Upper lobe of left lung (tissue), 6 donors: ENCODE measurements around the gene ARFGAP2. TPM values are rescaled to one million over a fixed set of nuclear protein-coding genes. Genes with fewer than 3 reads are reported as not detected.

Experiments
- ATAC-seq, 2 donors: fragments of 200-7000 bp; cut with Tn5 transposase; one replicate each; pipeline ENCODE4 v1.9.1; 2022; ENCODE audit warnings: mild to moderate bottlenecking in 2 of 2, moderate library complexity in 2 of 2; ENCODE audit not compliant: low FRiP score in 2 of 2
- DNase-seq, 2 donors: peaks; one replicate each; pipeline ENCODE4 v3.0.0-alpha.2; 2019 to 2020
- H3K27ac ChIP-seq, 4 donors: fragments of 200-600 bp; sonication (generic); one replicate each; pipeline ENCODE4 v1.5.1; 2016 to 2019
- H3K27me3 ChIP-seq, 4 donors: fragments of 200-600 bp; sonication (generic); one replicate each; pipeline ENCODE4 v1.5.1; 2017 to 2019
- H3K36me3 ChIP-seq, 4 donors: fragments of 200-600 bp; sonication (generic); one replicate each; pipeline ENCODE4 v1.5.1; 2016 to 2019
- H3K4me1 ChIP-seq, 4 donors: fragments of 200-600 bp; sonication (generic); one replicate each; pipeline ENCODE4 v1.5.1; 2018 to 2019
- H3K4me3 ChIP-seq, 4 donors: fragments of 200-600 bp; sonication (generic); one replicate each; pipeline ENCODE4 v1.5.1; 2017 to 2019; ENCODE audit warnings: mild to moderate bottlenecking in 2 of 4, moderate library complexity in 1 of 4
- H3K9me3 ChIP-seq, 4 donors: fragments of 200-600 bp; sonication (generic); one replicate each; pipeline ENCODE4 v1.5.1; 2018 to 2019
- EP300 ChIP-seq, 4 donors: sonication (generic); formaldehyde crosslinking; IDR thresholded peaks; one replicate each; pipeline ENCODE4 v1.5.1; 2017; ENCODE audit warnings: antibody characterized with exemption in 4 of 4, control low read depth in 2 of 4
- POLR2A ChIP-seq, 4 donors: fragments of 450-650 bp; IDR thresholded peaks; one replicate each; pipeline ENCODE4 v1.5.1; 2016 to 2017; ENCODE audit warnings: antibody characterized with exemption in 4 of 4, mild to moderate bottlenecking in 2 of 4
- POLR2AphosphoS5 ChIP-seq, 2 donors: sonication (generic); formaldehyde crosslinking; IDR thresholded peaks; one replicate each; pipeline ENCODE4 v1.5.1; 2017; ENCODE audit warnings: antibody characterized with exemption in 2 of 2
- WGBS, 2 donors: methylation state at CpG; one replicate each; pipeline ENCODE4 v1.1.5; 2017 to 2018; 5-methylcytosine and 5-hydroxymethylcytosine counted together
- total RNA-seq, 6 donors: library from RNA; depleted of rRNA in 4 of 6; stranded (reverse); fragments of >200 nt in 4 of 6; gene quantifications; one replicate each; pipeline versions ENCODE4 v1.1.0 to v1.2.1, GENCODE V29; 2016 to 2021
- TF ChIP-seq, protein P1 (sequence below), 6 experiments: fragments of 450-650 bp in 4 of 6; fragments of 200-600 bp in 2 of 6; sonication (generic) in 2 of 6; IDR thresholded peaks; one replicate each; pipeline ENCODE4 v1.5.1; 2016 to 2019; ENCODE audit warnings: antibody characterized with exemption in 6 of 6
- donor health status: DM: no; HTN: no; CAD: no; lungs with moderate emphysema.
- donor health status: DM: no; HTN: yes; CAD: no; lungs with severe emphysema.

ARFGAP2 gene
- total RNA-seq, 6 donors from 2014 or later = 93.6 to 257 (median 110) TPM

- H3K9me3 ChIP-seq = no peaks in the 10 kb centered on the region
- no peak overlapping the region for H3K4me3 ChIP-seq
- peaks cover 0 to 13% (median 0%) of the 10 kb centered on the region in 4 donors for H3K36me3 ChIP-seq
- WGBS, 2 donors = 77 to 89% methylated on average over 7 of the region's 7 CpGs
- TF ChIP-seq POLR2AphosphoS5 (IDR thresholded peaks at IDR 0.05) = no peak
- peak overlapping the region in 3 of 4 donors; percentile 85 to 87 (median 87) for H3K27ac ChIP-seq
- H3K27me3 ChIP-seq = peaks cover 0 to 18% (median 2%) of the 10 kb centered on the region in 4 donors
- ATAC-seq (no peak), DNase-seq (no peak)
- H3K4me1 ChIP-seq = peaks cover 18 to 45% (median 37%) of the 10 kb centered on the region in 4 donors
These were observed 7.3 kb upstream of the ARFGAP2 start for GRCh38 chr11:47183969-47184368.

DNA sequence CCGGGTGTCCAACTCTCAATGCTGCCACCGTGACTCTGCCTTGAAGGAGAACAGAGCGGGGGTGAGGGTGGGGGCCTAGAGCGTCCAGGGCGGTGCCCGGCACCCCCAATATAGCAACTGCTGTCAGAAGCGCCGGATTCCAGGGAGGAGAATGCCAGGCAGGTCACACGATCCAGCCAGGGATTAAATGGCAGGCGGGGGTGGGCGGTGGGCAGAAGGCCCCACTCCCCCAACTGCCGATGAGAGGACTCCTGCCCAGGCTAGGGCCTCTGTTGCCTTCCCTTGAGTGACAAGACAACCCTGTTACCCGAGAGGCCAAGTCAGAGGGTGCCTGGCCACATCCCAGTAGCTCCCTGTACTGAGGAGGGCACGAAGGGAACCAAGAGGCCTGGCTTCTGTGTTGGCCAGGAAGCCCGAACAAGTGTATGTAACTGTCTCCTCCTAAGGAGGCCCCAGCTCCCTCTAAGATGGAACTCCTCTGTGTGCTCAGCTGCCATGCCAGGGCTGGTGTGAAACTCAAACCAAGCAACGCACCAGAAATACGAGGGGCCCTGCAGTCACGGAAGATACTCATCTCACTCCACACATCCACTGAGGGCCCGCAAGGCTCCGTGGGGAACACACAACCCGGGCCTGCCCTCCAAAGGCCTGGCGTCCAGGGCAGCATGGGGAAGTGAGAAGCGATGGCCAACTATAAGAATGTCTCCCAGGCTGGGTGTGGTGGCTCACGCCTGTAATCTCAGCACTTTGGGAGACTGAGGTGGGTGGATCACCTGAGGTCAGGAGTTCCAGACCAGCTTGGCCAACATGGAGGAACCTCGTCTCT is 6.6 kb upstream of the ARFGAP2 start:
- no peak for ATAC-seq
- Histone ChIP-seq H3K4me3 (no peak overlapping the region), H3K9me3 (no peaks in the 10 kb centered on the region), H3K27ac (no peak overlapping the region), H3K4me1 (peaks cover 17 to 41% (median 36%) of the 10 kb centered on the region in 4 donors), H3K27me3 (peaks cover 0 to 18% (median 2%) of the 10 kb centered on the region in 4 donors), H3K36me3 (peaks cover 0 to 13% (median 2%) of the 10 kb centered on the region in 4 donors)
- DNase-seq = peak in 1 of 2 donors; percentile 60
- no peak for TF ChIP-seq POLR2A (IDR thresholded peaks at IDR 0.05)
- TF ChIP-seq, protein P1, sequence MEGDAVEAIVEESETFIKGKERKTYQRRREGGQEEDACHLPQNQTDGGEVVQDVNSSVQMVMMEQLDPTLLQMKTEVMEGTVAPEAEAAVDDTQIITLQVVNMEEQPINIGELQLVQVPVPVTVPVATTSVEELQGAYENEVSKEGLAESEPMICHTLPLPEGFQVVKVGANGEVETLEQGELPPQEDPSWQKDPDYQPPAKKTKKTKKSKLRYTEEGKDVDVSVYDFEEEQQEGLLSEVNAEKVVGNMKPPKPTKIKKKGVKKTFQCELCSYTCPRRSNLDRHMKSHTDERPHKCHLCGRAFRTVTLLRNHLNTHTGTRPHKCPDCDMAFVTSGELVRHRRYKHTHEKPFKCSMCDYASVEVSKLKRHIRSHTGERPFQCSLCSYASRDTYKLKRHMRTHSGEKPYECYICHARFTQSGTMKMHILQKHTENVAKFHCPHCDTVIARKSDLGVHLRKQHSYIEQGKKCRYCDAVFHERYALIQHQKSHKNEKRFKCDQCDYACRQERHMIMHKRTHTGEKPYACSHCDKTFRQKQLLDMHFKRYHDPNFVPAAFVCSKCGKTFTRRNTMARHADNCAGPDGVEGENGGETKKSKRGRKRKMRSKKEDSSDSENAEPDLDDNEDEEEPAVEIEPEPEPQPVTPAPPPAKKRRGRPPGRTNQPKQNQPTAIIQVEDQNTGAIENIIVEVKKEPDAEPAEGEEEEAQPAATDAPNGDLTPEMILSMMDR (IDR thresholded peaks at IDR 0.05) = no peak
- 90 to 94% methylated on average over 3 to 24 of the region's 25 CpGs for WGBS, 2 donors

DNA sequence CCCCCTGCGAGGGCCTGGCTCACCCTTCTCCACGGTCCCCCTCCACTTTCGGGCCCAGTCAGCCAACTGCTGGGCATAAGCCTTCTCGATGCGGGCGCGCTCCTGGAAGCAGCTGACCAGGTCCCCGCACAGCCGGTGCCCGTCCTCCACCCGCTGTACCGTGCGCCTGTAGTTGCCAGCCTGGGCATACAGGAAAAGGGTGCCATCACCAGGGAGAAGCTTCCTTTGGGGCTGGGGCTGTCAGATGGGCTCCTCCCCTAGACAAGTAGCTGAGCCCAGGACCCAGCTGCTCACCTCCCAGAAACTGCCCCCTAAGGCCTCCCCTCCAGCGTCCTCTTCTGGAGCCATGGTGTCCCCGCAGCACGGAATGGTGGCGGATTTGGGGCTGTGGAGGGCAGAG is 5.7 kb upstream of the ARFGAP2 start:
- ATAC-seq (no peak), DNase-seq (peak in 1 of 2 donors; percentile 64)
- H3K9me3 ChIP-seq = no peaks in the 10 kb centered on the region
- peaks cover 21 to 40% (median 37%) of the 10 kb centered on the region in 4 donors for H3K4me1 ChIP-seq
- H3K27ac ChIP-seq = no peak overlapping the region
- 96 to 97% methylated on average over 15 to 17 of the region's 17 CpGs for WGBS, 2 donors
- H3K27me3 ChIP-seq = peaks cover 0 to 12% (median 2%) of the 10 kb centered on the region in 4 donors
- peaks cover 0 to 13% (median 2%) of the 10 kb centered on the region in 4 donors for H3K36me3 ChIP-seq
- no peak overlapping the region for H3K4me3 ChIP-seq
- TF ChIP-seq POLR2A (IDR thresholded peaks at IDR 0.05) (no peak), POLR2AphosphoS5 (IDR thresholded peaks at IDR 0.05) (no peak), EP300 (IDR thresholded peaks at IDR 0.05) (no peak)
- TF ChIP-seq, protein P1 (IDR thresholded peaks at IDR 0.05) = no peak

DNA sequence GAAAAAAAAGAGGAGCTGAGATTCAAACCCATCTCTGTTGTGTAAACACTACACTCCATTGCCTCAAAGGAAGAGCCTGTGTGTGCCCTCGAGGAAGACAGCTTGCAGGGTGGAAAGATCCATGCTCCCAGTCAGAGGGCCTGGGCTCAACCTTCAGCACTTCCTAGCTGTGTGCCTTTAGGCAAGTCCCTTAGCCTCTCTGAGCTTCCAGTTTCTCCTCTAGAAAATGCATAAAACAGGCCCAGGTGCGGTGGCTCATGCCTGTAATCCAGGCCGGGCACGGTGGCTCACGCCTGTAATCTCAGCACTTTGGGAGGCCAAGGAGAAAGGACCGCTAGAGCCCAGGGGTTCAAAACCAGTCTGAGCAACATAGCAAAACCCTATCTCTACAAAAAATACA is 4.6 kb upstream of the ARFGAP2 start:
- Histone ChIP-seq H3K27ac (no peak overlapping the region), H3K27me3 (peaks cover 0 to 10% (median 2%) of the 10 kb centered on the region in 4 donors), H3K36me3 (peaks cover 0 to 13% (median 2%) of the 10 kb centered on the region in 4 donors), H3K9me3 (no peaks in the 10 kb centered on the region), H3K4me3 (no peak overlapping the region), H3K4me1 (peaks cover 10 to 32% (median 29%) of the 10 kb centered on the region in 4 donors)
- TF ChIP-seq POLR2A (IDR thresholded peaks at IDR 0.05) = no peak
- TF ChIP-seq, protein P1 (IDR thresholded peaks at IDR 0.05) = no peak
- TF ChIP-seq EP300 (IDR thresholded peaks at IDR 0.05) = no peak
- no peak for TF ChIP-seq POLR2AphosphoS5 (IDR thresholded peaks at IDR 0.05)
- no peak for DNase-seq
- 80 to 91% methylated on average over 6 of the region's 6 CpGs for WGBS, 2 donors
- ATAC-seq = no peak

GRCh38 chr11:47180006-47180787 is 3.5 kb upstream of the ARFGAP2 start:
- Histone ChIP-seq H3K27me3 (peaks cover 0 to under 1% (median under 1%) of the 10 kb centered on the region in 4 donors), H3K27ac (no peak overlapping the region), H3K4me1 (peaks cover 19 to 33% (median 30%) of the 10 kb centered on the region in 4 donors), H3K9me3 (no peaks in the 10 kb centered on the region), H3K4me3 (no peak overlapping the region), H3K36me3 (peaks cover 0 to 13% (median 4%) of the 10 kb centered on the region in 4 donors)
- ATAC-seq (no peak), DNase-seq (peak in 1 of 2 donors; percentile 82)
- 94 to 96% methylated on average over 15 to 35 of the region's 35 CpGs for WGBS, 2 donors
- TF ChIP-seq POLR2A (IDR thresholded peaks at IDR 0.05) = no peak
- TF ChIP-seq POLR2AphosphoS5 (IDR thresholded peaks at IDR 0.05) = no peak
- TF ChIP-seq EP300 (IDR thresholded peaks at IDR 0.05) = no peak
- TF ChIP-seq, protein P1 (IDR thresholded peaks at IDR 0.05) = no peak
